Stimulated activated CD8-positive, alpha-beta memory T cell treated with anti-CD3 and anti-CD28 coated beads, Interleukin-15, amount 100 ng/mL, for 1 hour (primary cell): ENCODE data around the gene FSTL1.

Experiments
- DNase-seq: peaks from one replicate; pipeline ENCODE4 v3.0.0-alpha.2; 2020; ENCODE audit warnings: low read depth

The FSTL1 gene

DNA sequence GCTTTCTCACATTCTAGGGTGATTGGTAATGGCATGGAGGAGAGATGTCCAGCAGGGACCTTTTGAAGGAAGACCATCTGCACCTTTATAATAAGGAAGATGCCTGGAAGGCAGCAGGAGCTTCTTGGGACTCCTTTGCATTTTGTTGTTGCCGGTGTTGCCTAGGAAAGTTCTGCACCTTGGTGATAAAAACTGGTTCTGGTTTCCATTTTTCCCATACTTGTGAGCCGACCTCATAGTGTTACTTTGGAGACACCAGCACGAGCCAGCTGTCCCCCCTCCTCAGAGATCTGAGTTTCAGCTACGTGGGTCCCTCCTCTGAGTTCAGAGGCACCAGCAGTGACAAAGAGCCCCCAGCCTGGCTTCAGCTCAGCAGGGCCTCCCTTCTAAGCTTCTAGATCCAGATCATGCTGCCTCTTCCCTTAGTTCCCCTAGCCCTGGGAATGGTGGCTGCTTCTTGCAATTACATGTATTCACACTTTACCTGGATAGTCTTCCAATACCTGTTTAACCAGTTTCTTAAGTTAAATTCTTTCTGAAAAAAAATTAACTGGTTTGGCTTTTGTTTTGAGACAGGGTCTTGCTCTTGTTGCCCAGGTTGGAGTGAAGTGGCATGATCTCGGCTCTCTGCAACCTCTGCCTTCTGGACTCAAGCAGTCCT, 18.0 kb upstream of the FSTL1 start:
- no peak for DNase-seq

DNA sequence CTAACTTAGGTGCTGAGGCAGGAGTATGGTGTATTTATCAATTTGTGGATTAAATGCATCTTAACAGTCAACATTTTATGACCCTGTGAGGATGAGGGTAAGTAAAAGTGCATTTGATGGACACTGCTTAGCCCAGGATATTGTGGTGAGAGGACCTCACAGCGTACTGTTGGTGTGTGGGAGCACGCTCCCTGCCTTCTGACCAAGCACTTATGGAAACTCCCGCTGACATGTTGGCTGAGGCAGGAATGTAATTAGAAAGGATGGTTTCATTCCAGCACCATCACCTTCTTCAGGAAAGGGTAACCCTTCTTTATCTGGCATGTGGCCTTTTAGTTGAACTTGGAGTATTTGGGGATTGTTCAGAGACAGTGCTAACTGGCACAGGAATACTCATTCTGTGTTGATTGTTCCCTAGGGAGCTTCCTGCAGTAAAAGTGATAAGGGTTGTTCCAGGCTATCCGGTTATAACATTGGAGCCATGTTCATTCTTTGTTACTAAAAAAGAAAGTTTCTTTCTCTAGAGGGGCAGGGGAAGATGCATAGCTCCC, 11.7 kb upstream of the FSTL1 start:
- no peak for DNase-seq

GRCh38 chr3:120461416-120461815, 10.6 kb upstream of the FSTL1 start:
- no peak for DNase-seq

DNA sequence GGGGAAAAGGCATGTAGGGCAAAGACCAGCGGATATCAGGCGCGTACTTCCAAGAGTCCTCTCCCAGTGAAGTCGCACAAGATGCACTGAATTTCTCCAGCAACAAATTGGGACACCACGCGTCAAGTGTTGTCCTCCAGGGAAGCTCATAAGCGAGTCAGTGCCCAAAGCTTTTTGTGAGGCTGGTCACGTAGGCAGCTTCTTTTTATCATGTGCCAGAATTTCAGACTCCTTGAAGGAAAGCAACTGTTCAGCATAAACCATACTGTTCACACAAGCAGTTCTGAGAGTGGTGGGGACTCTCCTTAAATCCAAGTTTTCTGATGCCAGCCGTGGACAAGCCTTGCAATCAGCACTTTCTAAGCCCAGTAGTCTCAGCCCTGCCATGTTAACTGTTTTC, 10.1 kb upstream of the FSTL1 start:
- no peak for DNase-seq

DNA sequence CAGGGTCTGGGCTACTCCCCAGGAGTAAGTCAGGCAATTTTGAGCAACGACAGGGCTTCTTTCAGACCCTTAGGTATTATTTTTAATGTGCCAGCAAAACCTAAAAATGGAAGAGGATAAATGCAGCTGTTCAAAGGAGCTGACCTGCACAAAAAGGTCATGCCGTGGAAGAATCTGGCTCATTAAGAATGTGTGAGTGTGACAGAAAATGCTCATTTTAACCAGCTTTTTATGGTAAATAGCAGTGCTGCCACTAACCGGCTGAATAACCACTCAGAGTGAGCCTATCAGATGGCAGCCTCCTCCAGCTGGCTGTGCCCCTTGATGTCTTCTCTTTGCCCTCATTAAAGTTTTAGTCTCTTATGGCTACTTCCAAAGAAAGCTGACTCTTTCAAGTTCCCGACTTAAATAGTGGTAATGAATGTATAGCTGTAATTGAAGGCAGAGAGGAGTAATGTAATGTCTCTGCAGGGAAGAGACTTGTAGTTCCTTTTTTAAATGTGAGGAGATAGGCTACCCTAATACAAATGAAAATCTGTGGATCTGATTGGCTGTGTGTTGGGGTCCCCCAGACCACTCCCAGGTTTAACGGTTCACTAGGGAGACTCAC, 9.5 kb upstream of the FSTL1 start:
- no peak for DNase-seq

GRCh38 chr3:120459196-120459595, 8.4 kb upstream of the FSTL1 start:
- DNase-seq = no peak

GRCh38 chr3:120457827-120458226, 7.0 kb upstream of the FSTL1 start:
- no peak for DNase-seq

- DNase-seq = no peak
Observed at GRCh38 chr3:120454076-120454689, 3.4 kb upstream of the FSTL1 start.

GRCh38 chr3:120452816-120453215, 2.0 kb upstream of the FSTL1 start:
- no peak for DNase-seq

DNA sequence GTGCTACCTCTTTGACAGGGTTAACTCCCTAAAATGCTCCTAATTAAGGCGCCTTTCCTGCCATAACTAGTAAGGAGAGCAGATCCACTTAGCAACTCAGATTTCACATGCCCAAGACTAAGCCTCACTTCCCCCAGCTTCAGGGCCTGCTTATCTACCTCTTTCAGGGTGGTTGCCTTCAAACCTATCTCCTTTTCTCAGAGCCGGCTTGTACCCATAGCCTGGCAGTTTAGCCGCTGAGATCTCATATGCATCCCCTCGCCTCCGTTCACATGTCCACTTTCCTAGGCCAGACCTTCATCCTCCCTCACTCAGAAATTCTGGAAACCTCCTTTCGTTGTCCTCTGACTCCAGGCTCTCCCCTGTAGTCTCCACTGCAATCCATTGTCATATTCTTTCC, 1.0 kb upstream of the FSTL1 start:
- DNase-seq = no peak

GRCh38 chr3:120451272-120451761, 525 bp upstream of the FSTL1 start:
- no peak for DNase-seq

DNA sequence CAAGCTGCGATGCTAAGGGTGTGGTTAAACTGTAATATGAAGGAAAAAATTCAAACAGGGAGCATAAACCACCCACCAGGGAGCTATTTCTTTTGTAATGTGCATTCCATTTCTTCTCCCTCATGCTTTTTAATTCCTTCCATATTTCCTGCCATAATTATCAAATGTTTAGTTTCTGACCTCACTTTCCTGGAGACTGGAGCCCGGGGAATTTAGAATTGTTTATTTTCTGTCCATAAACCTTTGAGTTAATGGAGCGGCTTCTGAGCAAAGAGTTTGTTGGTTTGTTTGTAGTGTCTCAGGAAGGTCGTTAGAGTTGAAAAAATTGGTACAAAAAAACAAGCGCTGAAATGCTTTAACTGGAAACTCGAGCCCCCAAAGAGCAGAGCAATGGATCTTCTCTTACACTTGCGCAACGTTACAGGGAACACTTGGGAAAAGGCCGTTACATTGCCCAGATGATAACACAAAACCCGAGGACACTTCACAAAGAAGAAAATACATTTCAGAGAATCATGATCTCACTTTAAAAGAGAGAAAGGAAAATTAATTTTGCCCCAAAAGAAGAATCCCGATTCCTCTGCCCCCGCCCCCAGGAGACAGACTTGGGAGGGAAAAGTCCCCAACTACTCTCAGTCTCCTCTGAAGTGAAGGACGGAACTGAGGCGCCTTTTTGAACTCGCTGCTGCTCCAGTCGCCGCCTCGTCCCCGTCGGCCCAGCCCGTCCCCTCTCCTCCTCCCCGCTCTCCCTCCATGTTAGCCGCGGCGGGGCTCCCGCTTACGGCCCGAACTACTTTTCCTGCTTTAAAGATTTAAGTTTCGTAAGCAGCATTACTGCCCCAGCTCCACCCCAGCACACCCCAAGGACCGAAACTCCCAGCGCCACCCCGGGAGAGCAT, 842 bp downstream of the FSTL1 start:
- no peak for DNase-seq

- DNase-seq = no peak
Observed at GRCh38 chr3:120449251-120449650, 1.5 kb downstream of the FSTL1 start.

GRCh38 chr3:120448756-120449155, 2.0 kb downstream of the FSTL1 start:
- DNase-seq = no peak

GRCh38 chr3:120446891-120447668, 3.7 kb downstream of the FSTL1 start:
- no peak for DNase-seq

GRCh38 chr3:120445654-120446053, 5.1 kb downstream of the FSTL1 start:
- DNase-seq = no peak

- DNase-seq = no peak
Observed at GRCh38 chr3:120443626-120444123, 7.1 kb downstream of the FSTL1 start.

DNA sequence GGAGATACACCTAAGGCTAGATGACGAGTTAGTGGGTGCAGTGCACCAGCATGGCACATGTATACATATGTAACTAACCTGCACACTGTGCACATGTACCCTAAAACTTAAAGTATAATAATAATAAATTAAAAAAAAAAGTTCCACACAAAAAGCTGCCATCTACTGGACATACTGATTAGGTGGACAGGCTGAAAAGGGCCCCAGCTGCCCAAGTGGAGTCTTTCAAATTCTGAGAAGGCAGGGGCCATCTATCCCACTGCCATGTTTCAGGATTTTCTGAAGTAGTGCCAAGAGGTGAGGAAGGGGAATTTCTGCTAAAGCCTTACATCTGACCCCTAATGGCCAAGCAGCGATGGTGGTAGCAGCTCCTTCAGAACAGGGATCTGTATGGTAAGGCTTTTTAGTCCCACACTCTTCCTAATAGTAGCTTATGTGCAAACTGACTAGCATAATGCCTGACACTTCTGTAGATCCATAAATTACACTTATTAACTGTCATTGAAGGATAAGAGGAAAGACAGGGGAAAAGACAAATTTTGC, 7.7 kb downstream of the FSTL1 start:
- no peak for DNase-seq

DNA sequence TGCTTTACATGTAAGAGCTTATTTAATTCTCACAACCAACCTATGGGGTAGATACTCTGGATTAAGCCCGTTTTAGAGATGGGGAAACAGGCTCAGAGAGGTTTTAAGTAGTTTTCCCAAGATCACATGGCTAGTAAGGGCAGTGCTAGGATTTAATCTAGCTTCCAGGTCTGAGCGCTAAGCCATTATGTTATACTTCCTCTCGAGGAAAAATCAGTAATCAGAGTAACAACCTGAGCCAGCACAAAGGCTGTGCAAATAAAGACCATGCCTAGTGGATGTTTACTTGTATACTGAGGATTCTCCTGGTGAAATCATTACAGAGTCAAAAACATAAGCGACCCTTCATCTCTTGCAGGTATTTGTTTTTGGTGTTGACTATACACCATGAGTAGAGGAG, 9.0 kb downstream of the FSTL1 start:
- no peak for DNase-seq

GRCh38 chr3:120440762-120441161, 10.0 kb downstream of the FSTL1 start:
- DNase-seq = no peak
